Measurements from ENCODE around the gene CPXM2. TPM values are rescaled to one million over a fixed set of nuclear protein-coding genes. Genes with fewer than 3 reads are reported as not detected.

The CPXM2 gene
- total and polyA plus RNA-seq, 10 of the 15 experiments (the other 5 are each of a cell fraction or from before 2014, with no cell fraction given): 0.08 to 1.1 (median 0.58) TPM

- no TSS peak for BruUV-seq (replicated peaks)
- H4K20me1 ChIP-seq (ENCODE audit: control insufficient read depth, insufficient read depth): no peaks in the 10 kb centered on the region
- no peak overlapping the region for H2AFZ ChIP-seq (ENCODE audit: control insufficient read depth, low read depth, low read length)
- CTCF ChIA-PET: no interaction called here
- no peaks in the 10 kb centered on the region for H3K4me1 ChIP-seq (ENCODE audit: control insufficient read depth, insufficient read depth, low read length)
- POLR2A ChIA-PET: no interaction called here
- H3K4me2 ChIP-seq (ENCODE audit: control insufficient read depth, insufficient read depth): no peak overlapping the region
- H3K27me3 ChIP-seq (replicated peaks in 1 of 2; ENCODE audit: control insufficient read depth in 2 of 2, insufficient read depth in 2 of 2, low read length in 1 of 2): peaks cover 0 to 4% of the 10 kb centered on the region in 2 experiments; a peak in 3 of 4 replicates
- H3K9ac ChIP-seq (ENCODE audit: control insufficient read depth, insufficient read depth, low read length): no peak overlapping the region
- WGBS (ENCODE audit: insufficient coverage, insufficient replicate concordance, low lambda C conversion rate, missing lambda C conversion rate): 9% methylated on average over 4 of the region's 4 CpGs
- H3K4me3 ChIP-seq: no peak overlapping the region
- ATAC-seq (no peak), FAIRE-seq (no peak), DNase-seq (ENCODE audit: low read depth, low spot score) (no peak)
- no peaks in the 10 kb centered on the region; the same call in 2 of the 3 replicates for H3K9me3 ChIP-seq (replicated peaks; ENCODE audit: control insufficient read depth, insufficient read depth, low read length)
- RAD21 ChIA-PET (ENCODE audit: unreplicated experiment): no interaction called here
- SMC1A ChIA-PET (ENCODE audit: uncharacterized antibody, unreplicated experiment): interaction anchor here (1.0 kb wide), 1 partner anchor 276 kb away, joined by 3 read pairs; no protein-coding TSS in a partner anchor
- no peak overlapping the region for H3K27ac ChIP-seq (ENCODE audit: control insufficient read depth, insufficient read depth)
- intact Hi-C loops (cut with micrococcal nuclease; ENCODE audit: unreplicated experiment) (no loop called here), in situ Hi-C loops (cut with MboI) (no loop called here)
- TF ChIP-seq IRF4 (IDR thresholded peaks at IDR 0.05; ENCODE audit: low read depth, low read length): no peak
- TF ChIP-seq JUNB (IDR thresholded peaks at IDR 0.05): no peak
- TF ChIP-seq TCF12 (IDR thresholded peaks at IDR 0.05; ENCODE audit: low read depth, low read length): no peak
- no peak for TF ChIP-seq E2F4 (IDR thresholded peaks at IDR 0.05; ENCODE audit: low read depth, low read length)
- TF ChIP-seq CREB1 (IDR thresholded peaks at IDR 0.05; ENCODE audit: low read depth): no peak
- no peak for TF ChIP-seq RELB (IDR thresholded peaks at IDR 0.05; ENCODE audit: low read depth)
- no peak for TF ChIP-seq KDM1A (IDR thresholded peaks at IDR 0.05; ENCODE audit: borderline replicate concordance)
- TF ChIP-seq SMARCA5 (IDR thresholded peaks at IDR 0.05): no peak
- TF ChIP-seq FOXK2 (IDR thresholded peaks at IDR 0.05): no peak
- no peak for TF ChIP-seq RB1 (IDR thresholded peaks at IDR 0.05; ENCODE audit: borderline replicate concordance)
- no peaks in the 10 kb centered on the region for H3K79me2 ChIP-seq (ENCODE audit: control insufficient read depth, insufficient read depth, low read length)
- no peaks in the 10 kb centered on the region for H3K36me3 ChIP-seq (ENCODE audit: control insufficient read depth in 2 of 2, insufficient read depth in 2 of 2, low read length in 1 of 2)
Observed at GRCh38 chr10:123906296-123906695, 14.7 kb upstream of the CPXM2 start.
